Esophagus squamous epithelium (tissue), 4 donors: ENCODE measurements around the gene FBXO30.

Experiments
- POLR2A ChIP-seq, 4 donors: fragments of 450-650 bp; IDR thresholded peaks; one replicate each; pipeline ENCODE4 v1.6.1; 2017; ENCODE audit warnings: antibody characterized with exemption in 4 of 4, mild to moderate bottlenecking in 4 of 4, moderate library complexity in 3 of 4
- TF ChIP-seq, protein P1 (sequence below), 6 experiments: fragments of 450-650 bp in 4 of 6; fragments of 200-600 bp in 2 of 6; sonication (generic) in 2 of 6; IDR thresholded peaks; one replicate each; pipeline ENCODE4 v1.5.1; 2016 to 2019; ENCODE audit warnings: antibody characterized with exemption in 6 of 6, mild to moderate bottlenecking in 4 of 6, moderate library complexity in 4 of 6

- TF ChIP-seq, protein P1, sequence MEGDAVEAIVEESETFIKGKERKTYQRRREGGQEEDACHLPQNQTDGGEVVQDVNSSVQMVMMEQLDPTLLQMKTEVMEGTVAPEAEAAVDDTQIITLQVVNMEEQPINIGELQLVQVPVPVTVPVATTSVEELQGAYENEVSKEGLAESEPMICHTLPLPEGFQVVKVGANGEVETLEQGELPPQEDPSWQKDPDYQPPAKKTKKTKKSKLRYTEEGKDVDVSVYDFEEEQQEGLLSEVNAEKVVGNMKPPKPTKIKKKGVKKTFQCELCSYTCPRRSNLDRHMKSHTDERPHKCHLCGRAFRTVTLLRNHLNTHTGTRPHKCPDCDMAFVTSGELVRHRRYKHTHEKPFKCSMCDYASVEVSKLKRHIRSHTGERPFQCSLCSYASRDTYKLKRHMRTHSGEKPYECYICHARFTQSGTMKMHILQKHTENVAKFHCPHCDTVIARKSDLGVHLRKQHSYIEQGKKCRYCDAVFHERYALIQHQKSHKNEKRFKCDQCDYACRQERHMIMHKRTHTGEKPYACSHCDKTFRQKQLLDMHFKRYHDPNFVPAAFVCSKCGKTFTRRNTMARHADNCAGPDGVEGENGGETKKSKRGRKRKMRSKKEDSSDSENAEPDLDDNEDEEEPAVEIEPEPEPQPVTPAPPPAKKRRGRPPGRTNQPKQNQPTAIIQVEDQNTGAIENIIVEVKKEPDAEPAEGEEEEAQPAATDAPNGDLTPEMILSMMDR (IDR thresholded peaks at IDR 0.05), result no peak
- no peak for TF ChIP-seq POLR2A (IDR thresholded peaks at IDR 0.05)
Measured at GRCh38 chr6:145784683-145785082, 29.9 kb downstream of the FBXO30 start.
